Measurements from ENCODE around the gene ZNF507. TPM values are rescaled to one million over a fixed set of nuclear protein-coding genes. Genes with fewer than 3 reads are reported as not detected.

ZNF507 gene
- total RNA-seq, 1 donor from 2014 or later, result 22.4 TPM

DNA sequence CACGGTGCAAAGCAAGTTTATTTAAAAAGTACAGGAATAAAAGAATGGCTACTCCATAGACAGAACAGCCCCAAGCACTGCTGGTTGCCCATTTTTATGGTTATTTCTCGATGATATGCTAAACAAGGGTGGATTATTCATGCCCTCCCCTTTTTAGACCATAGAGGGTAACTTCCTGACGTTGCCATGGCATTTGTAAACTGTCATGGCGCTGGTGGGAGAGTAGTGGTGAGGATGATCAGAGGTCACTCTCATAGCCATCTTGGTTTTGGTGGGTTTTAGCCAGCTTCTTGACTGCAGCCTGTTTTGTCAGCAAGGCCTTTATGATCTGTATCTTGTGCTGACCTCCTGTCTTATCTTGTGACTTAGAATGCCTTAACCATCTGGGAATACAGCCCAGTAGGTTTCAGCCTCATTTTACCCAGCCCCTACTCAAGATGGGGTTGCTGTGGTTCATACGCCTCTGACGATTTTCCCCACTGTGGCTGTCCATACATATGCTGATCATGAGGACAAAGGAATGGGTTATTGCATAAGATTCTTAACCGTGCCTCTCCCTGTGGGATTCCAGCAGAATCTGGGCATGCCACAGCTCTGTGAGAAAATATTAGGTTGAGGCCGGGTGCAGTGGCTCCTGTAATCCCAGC lies 36.9 kb upstream of the ZNF507 start:
- Mint-ChIP-seq H3K27ac (ENCODE audit: unreplicated experiment) (no peak overlapping the region), H3K4me1 (ENCODE audit: unreplicated experiment) (no peaks in the 10 kb centered on the region), H3K4me3 (ENCODE audit: unreplicated experiment) (no peak overlapping the region), H3K27me3 (ENCODE audit: unreplicated experiment) (no peaks in the 10 kb centered on the region), H3K9me3 (ENCODE audit: unreplicated experiment) (no peaks in the 10 kb centered on the region), H3K36me3 (ENCODE audit: unreplicated experiment) (no peaks in the 10 kb centered on the region)
- no peak for TF ChIP-seq CTCF (IDR thresholded peaks at IDR 0.05)
- peak; percentile 44 for DNase-seq (ENCODE audit: extremely low spot score, unreplicated experiment)

- H3K9me3 Mint-ChIP-seq (ENCODE audit: unreplicated experiment), result no peaks in the 10 kb centered on the region
Observed at GRCh38 chr19:32309711-32310390, 35.6 kb upstream of the ZNF507 start.

GRCh38 chr19:32311371-32311770 lies 34.0 kb upstream of the ZNF507 start:
- Mint-ChIP-seq H3K27ac (ENCODE audit: unreplicated experiment) (no peak overlapping the region), H3K36me3 (ENCODE audit: unreplicated experiment) (no peaks in the 10 kb centered on the region), H3K4me3 (ENCODE audit: unreplicated experiment) (no peak overlapping the region), H3K27me3 (ENCODE audit: unreplicated experiment) (no peaks in the 10 kb centered on the region), H3K4me1 (ENCODE audit: unreplicated experiment) (no peaks in the 10 kb centered on the region), H3K9me3 (ENCODE audit: unreplicated experiment) (no peaks in the 10 kb centered on the region)
- TF ChIP-seq CTCF (IDR thresholded peaks at IDR 0.05), result no peak
- no peak for DNase-seq (ENCODE audit: extremely low spot score, unreplicated experiment)

More at GRCh38 chr19:32309711-32310390, 35.6 kb upstream of the ZNF507 start:
- Mint-ChIP-seq H3K4me1 (ENCODE audit: unreplicated experiment) (no peaks in the 10 kb centered on the region), H3K27ac (ENCODE audit: unreplicated experiment) (no peak overlapping the region), H3K4me3 (ENCODE audit: unreplicated experiment) (no peak overlapping the region), H3K36me3 (ENCODE audit: unreplicated experiment) (no peaks in the 10 kb centered on the region), H3K27me3 (ENCODE audit: unreplicated experiment) (no peaks in the 10 kb centered on the region)
- no peak for TF ChIP-seq CTCF (IDR thresholded peaks at IDR 0.05)
- DNase-seq (ENCODE audit: extremely low spot score, unreplicated experiment), result no peak

DNA sequence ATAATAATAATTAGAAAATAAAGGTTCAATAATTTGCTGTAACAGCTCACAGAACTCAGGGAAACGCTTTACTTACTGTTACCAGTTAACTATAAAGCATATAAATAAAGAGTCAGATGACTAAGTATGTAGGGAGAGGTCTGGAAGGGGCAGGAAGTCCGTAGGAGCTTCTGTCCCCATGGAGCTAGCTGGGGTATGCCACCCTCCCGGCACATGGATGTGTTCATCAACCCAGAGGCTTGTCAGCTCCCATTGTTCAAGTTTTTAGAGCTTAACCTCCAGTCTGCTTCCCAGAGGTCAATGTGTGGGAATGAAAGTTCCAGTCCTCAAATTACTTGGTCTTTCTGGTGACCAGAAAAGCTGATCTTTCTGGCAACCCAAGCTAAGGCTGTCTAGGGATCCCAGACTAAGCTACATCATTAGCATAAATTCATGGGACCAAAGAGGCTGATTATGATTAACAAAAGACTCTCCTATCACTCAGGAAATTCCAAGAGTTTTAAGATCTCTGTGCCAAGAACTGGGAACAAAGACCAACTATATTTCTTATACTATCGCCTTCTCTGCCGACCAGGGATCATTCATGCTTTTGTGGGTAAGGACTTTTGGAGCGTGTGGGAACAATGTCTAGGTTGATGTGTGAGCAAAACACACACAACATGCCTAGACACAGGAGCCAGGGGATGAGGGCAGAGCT lies 31.7 kb upstream of the ZNF507 start:
- H3K27ac Mint-ChIP-seq (ENCODE audit: unreplicated experiment), result no peak overlapping the region
- H3K36me3 Mint-ChIP-seq (ENCODE audit: unreplicated experiment), result no peaks in the 10 kb centered on the region
- no peak for TF ChIP-seq CTCF (IDR thresholded peaks at IDR 0.05)
- H3K4me1 Mint-ChIP-seq (ENCODE audit: unreplicated experiment), result no peaks in the 10 kb centered on the region
- no peaks in the 10 kb centered on the region for H3K9me3 Mint-ChIP-seq (ENCODE audit: unreplicated experiment)
- DNase-seq (ENCODE audit: extremely low spot score, unreplicated experiment), result no peak
- H3K27me3 Mint-ChIP-seq (ENCODE audit: unreplicated experiment), result no peaks in the 10 kb centered on the region
- H3K4me3 Mint-ChIP-seq (ENCODE audit: unreplicated experiment), result no peak overlapping the region

GRCh38 chr19:32316034-32316433 lies 29.4 kb upstream of the ZNF507 start:
- Mint-ChIP-seq H3K9me3 (ENCODE audit: unreplicated experiment) (no peaks in the 10 kb centered on the region), H3K4me3 (ENCODE audit: unreplicated experiment) (no peak overlapping the region), H3K36me3 (ENCODE audit: unreplicated experiment) (no peaks in the 10 kb centered on the region), H3K4me1 (ENCODE audit: unreplicated experiment) (no peaks in the 10 kb centered on the region), H3K27me3 (ENCODE audit: unreplicated experiment) (no peaks in the 10 kb centered on the region), H3K27ac (ENCODE audit: unreplicated experiment) (no peak overlapping the region)
- no peak for DNase-seq (ENCODE audit: extremely low spot score, unreplicated experiment)
- TF ChIP-seq CTCF (IDR thresholded peaks at IDR 0.05), result no peak
